ENCODE data around the gene ACOX3. TPM values are rescaled to one million over a fixed set of nuclear protein-coding genes. Genes with fewer than 3 reads are reported as not detected.
"Not testable (repeated sequence)": the region's sequence is repeated elsewhere in the genome, so short reads cannot be mapped to it uniquely, and the experiment has no call there.

ACOX3 gene
- total RNA-seq, 1 donor from 2014 or later = 16.6 TPM

- Mint-ChIP-seq H3K27me3 (ENCODE audit: low read depth) (no peaks in the 10 kb centered on the region), H3K4me3 (no peak overlapping the region), H3K4me1 (peaks cover 29% of the 10 kb centered on the region), H3K9me3 (no peaks in the 10 kb centered on the region), H3K27ac (ENCODE audit: unreplicated experiment) (no peak overlapping the region), H3K36me3 (ENCODE audit: low read depth) (no peaks in the 10 kb centered on the region)
- no peak for DNase-seq (ENCODE audit: low read depth, low spot score)
- TF ChIP-seq CTCF (conservative IDR thresholded peaks at IDR 0.05) = no peak
Measured at GRCh38 chr4:8388528-8388870, 52.0 kb downstream of the ACOX3 start.

GRCh38 chr4:8387615-8388527 lies 52.7 kb downstream of the ACOX3 start:
- Mint-ChIP-seq H3K4me3 (no peak overlapping the region), H3K27me3 (ENCODE audit: low read depth) (no peaks in the 10 kb centered on the region), H3K4me1 (peaks cover 23% of the 10 kb centered on the region), H3K27ac (ENCODE audit: unreplicated experiment) (no peak overlapping the region), H3K9me3 (no peaks in the 10 kb centered on the region), H3K36me3 (ENCODE audit: low read depth) (no peaks in the 10 kb centered on the region)
- DNase-seq (ENCODE audit: low read depth, low spot score) = no peak
- no peak for TF ChIP-seq CTCF (conservative IDR thresholded peaks at IDR 0.05)

- no peak for TF ChIP-seq CTCF (conservative IDR thresholded peaks at IDR 0.05)
Measured at GRCh38 chr4:8387194-8387593, 53.3 kb downstream of the ACOX3 start.

GRCh38 chr4:8386731-8387130 lies 53.8 kb downstream of the ACOX3 start:
- no peak for TF ChIP-seq CTCF (conservative IDR thresholded peaks at IDR 0.05)
- H3K36me3 Mint-ChIP-seq (ENCODE audit: low read depth) = no peaks in the 10 kb centered on the region
- no peaks in the 10 kb centered on the region for H3K27me3 Mint-ChIP-seq (ENCODE audit: low read depth)
- no peak overlapping the region for H3K4me3 Mint-ChIP-seq
- no peak overlapping the region for H3K27ac Mint-ChIP-seq (ENCODE audit: unreplicated experiment)
- H3K9me3 Mint-ChIP-seq = no peaks in the 10 kb centered on the region
- H3K4me1 Mint-ChIP-seq = peaks cover 15% of the 10 kb centered on the region
- no peak for DNase-seq (ENCODE audit: low read depth, low spot score)

More at GRCh38 chr4:8387194-8387593, 53.3 kb downstream of the ACOX3 start:
- Mint-ChIP-seq H3K27me3 (ENCODE audit: low read depth) (no peaks in the 10 kb centered on the region), H3K27ac (ENCODE audit: unreplicated experiment) (no peak overlapping the region), H3K36me3 (ENCODE audit: low read depth) (no peaks in the 10 kb centered on the region), H3K4me1 (peaks cover 16% of the 10 kb centered on the region), H3K4me3 (no peak overlapping the region), H3K9me3 (no peaks in the 10 kb centered on the region)
- no peak for DNase-seq (ENCODE audit: low read depth, low spot score)

- H3K4me3 Mint-ChIP-seq; H3K36me3 Mint-ChIP-seq (ENCODE audit: low read depth); H3K9me3 Mint-ChIP-seq; H3K27me3 Mint-ChIP-seq (ENCODE audit: low read depth); H3K27ac Mint-ChIP-seq (ENCODE audit: unreplicated experiment); DNase-seq (ENCODE audit: low read depth, low spot score): not testable (repeated sequence)
- peaks cover 13% of the 10 kb centered on the region for H3K4me1 Mint-ChIP-seq
Measured at GRCh38 chr4:8386131-8386530, 54.4 kb downstream of the ACOX3 start.

- no peak for DNase-seq (ENCODE audit: low read depth, low spot score)
- Mint-ChIP-seq H3K27ac (ENCODE audit: unreplicated experiment) (no peak overlapping the region), H3K4me1 (peaks cover 9% of the 10 kb centered on the region), H3K27me3 (ENCODE audit: low read depth) (no peaks in the 10 kb centered on the region), H3K4me3 (no peak overlapping the region), H3K9me3 (no peaks in the 10 kb centered on the region), H3K36me3 (ENCODE audit: low read depth) (no peaks in the 10 kb centered on the region)
- no peak for TF ChIP-seq CTCF (conservative IDR thresholded peaks at IDR 0.05)
Measured at GRCh38 chr4:8385611-8386010, 54.9 kb downstream of the ACOX3 start.

Measured in neural crest cell (in vitro differentiated cells).